Type B pancreatic cell (in vitro differentiated cells): Measurements from ENCODE around the gene PTPN13. TPM values are rescaled to one million over a fixed set of nuclear protein-coding genes. Genes with fewer than 3 reads are reported as not detected.
"Not testable (repeated sequence)": the region's sequence is repeated elsewhere in the genome, so short reads cannot be mapped to it uniquely, and the experiment has no call there.

Source experiments
- DNase-seq: peaks from one replicate; pipeline ENCODE4 v3.0.0; 2021; ENCODE audit warnings: mixed read lengths; ENCODE audit not compliant: unreplicated experiment; ENCODE audit errors: extremely low spot score
- H3K27ac Mint-ChIP-seq: 2 replicates; pipeline ENCODE4 v1.8.0; 2021; ENCODE audit warnings: mild to moderate bottlenecking, mixed read lengths
- H3K27me3 Mint-ChIP-seq: 2 replicates; pipeline ENCODE4 v1.8.0; 2021; ENCODE audit warnings: mixed read lengths
- H3K36me3 Mint-ChIP-seq: 2 replicates; pipeline ENCODE4 v1.8.0; 2021; ENCODE audit warnings: mixed read lengths
- H3K4me1 Mint-ChIP-seq: one replicate; pipeline ENCODE4 v1.8.0; 2021; ENCODE audit warnings: mixed read lengths; ENCODE audit not compliant: unreplicated experiment
- H3K4me3 Mint-ChIP-seq: 2 replicates; pipeline ENCODE4 v1.8.0; 2021; ENCODE audit warnings: mild to moderate bottlenecking, mixed read lengths
- H3K9me3 Mint-ChIP-seq: 2 replicates; pipeline ENCODE4 v1.8.0; 2021; ENCODE audit warnings: mixed read lengths
- total RNA-seq: library from RNA; stranded (reverse); gene quantifications from 2 replicates; pipeline ENCODE4 v1.2.1, GENCODE V29; 2021; ENCODE audit warnings: low replicate concordance
- TF ChIP-seq, protein P1 (sequence below): fragments of 200-600 bp; sonication (generic); conservative IDR thresholded peaks from 2 replicates; pipeline ENCODE4 v1.5.0; 2021; ENCODE audit warnings: antibody characterized with exemption, mild to moderate bottlenecking

PTPN13 gene
- total RNA-seq, 1 donor from 2014 or later: 69.0 TPM

DNA sequence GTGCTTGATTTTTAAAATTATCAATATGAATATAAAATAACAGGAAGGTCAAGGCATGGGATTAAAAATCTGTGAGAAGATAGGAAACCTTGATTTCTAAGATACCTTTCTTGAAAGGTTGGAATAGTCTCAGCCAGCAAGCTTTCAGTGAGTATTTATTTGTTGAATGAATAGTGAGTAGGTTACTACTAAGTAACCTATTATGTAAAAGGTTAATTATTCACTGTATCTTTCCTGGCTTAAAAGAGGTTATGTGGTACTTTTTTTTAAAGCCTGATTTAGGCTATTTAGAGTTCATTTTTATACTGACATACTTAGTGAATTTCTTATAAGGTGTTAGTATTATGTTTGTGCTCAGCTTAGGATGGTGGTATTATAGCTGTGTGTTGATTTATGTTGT, 123.5 kb downstream of the PTPN13 start:
- Mint-ChIP-seq H3K9me3 (no peaks in the 10 kb centered on the region), H3K4me1 (no peaks in the 10 kb centered on the region), H3K36me3 (peaks cover 24% of the 10 kb centered on the region), H3K27ac (no peak overlapping the region), H3K27me3 (no peaks in the 10 kb centered on the region), H3K4me3 (no peak overlapping the region)
- TF ChIP-seq, protein P1, sequence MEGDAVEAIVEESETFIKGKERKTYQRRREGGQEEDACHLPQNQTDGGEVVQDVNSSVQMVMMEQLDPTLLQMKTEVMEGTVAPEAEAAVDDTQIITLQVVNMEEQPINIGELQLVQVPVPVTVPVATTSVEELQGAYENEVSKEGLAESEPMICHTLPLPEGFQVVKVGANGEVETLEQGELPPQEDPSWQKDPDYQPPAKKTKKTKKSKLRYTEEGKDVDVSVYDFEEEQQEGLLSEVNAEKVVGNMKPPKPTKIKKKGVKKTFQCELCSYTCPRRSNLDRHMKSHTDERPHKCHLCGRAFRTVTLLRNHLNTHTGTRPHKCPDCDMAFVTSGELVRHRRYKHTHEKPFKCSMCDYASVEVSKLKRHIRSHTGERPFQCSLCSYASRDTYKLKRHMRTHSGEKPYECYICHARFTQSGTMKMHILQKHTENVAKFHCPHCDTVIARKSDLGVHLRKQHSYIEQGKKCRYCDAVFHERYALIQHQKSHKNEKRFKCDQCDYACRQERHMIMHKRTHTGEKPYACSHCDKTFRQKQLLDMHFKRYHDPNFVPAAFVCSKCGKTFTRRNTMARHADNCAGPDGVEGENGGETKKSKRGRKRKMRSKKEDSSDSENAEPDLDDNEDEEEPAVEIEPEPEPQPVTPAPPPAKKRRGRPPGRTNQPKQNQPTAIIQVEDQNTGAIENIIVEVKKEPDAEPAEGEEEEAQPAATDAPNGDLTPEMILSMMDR: no peak
- no peak for DNase-seq

DNA sequence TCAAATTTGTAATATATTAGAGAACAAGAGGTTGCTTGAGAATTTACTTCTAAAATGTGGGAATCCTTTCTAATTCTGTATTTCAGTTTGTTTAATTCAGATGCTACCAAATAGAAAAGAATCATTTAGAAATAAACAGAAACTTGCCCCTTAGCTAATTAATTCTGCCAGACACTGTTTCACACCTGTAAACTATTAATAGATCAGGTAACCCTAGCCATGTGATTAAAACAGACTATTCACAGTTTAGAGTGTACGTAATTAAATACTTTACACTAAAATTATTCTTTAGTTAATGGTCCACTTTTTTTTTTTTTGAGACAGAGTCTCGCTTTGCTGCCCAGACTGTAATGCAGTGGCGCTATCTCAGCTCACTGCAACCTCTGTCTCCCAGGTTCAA, 124.0 kb downstream of the PTPN13 start:
- DNase-seq: no peak
- TF ChIP-seq, protein P1: no peak
- Mint-ChIP-seq H3K9me3 (no peaks in the 10 kb centered on the region), H3K4me3 (no peak overlapping the region), H3K4me1 (no peaks in the 10 kb centered on the region), H3K36me3 (peaks cover 24% of the 10 kb centered on the region), H3K27ac (no peak overlapping the region), H3K27me3 (no peaks in the 10 kb centered on the region)

DNA sequence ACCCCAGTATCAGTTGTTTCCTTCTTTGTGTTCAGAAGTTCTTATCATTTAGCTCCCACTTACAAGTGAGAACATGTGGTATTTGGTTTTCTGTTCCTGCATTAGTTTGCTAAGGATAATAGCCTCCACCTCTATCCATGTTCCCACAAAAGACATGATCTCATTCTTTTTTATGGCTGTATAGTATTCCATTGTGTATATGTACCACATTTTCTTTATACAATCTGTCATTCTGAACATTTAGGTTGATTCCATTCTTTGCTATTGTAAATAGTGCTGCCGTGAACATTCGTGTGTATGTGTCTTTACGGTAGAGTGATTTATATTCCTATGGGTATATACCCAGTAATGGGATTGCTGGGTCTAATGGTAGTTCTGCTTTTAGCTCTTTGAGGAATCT, 125.0 kb downstream of the PTPN13 start:
- not testable (repeated sequence) for H3K4me3 Mint-ChIP-seq, H3K27me3 Mint-ChIP-seq, H3K9me3 Mint-ChIP-seq, H3K27ac Mint-ChIP-seq, H3K4me1 Mint-ChIP-seq, DNase-seq
- H3K36me3 Mint-ChIP-seq: peaks cover 30% of the 10 kb centered on the region

DNA sequence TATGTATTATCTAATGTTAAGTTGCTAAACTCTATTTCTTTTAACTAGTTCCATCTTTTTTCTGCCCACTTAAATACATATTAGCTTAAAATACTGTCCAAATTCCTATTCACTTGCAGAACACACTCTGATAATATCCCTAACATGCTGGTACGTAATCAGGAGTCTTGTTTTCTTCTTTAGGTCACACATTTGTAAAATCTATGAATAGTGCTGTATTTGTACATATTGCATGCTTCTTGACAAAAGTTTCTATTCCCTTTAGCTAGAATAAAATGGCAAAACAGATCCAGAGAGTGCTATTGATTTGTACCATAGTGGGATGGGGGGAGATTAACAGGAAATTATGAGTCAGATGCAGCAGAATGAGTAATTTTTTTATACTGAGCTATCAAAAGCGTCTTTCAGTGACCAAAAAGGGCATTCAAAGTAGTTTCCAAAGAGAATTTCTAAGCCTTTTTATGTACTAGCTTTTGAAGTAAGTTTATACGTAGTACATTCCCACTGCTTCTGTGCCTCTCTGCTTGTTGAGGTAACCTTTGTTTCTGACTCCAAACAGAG, 126.5 kb downstream of the PTPN13 start:
- no peak overlapping the region for H3K27ac Mint-ChIP-seq
- peaks cover 42% of the 10 kb centered on the region for H3K36me3 Mint-ChIP-seq
- H3K27me3 Mint-ChIP-seq: no peaks in the 10 kb centered on the region
- TF ChIP-seq, protein P1: no peak
- no peak overlapping the region for H3K4me3 Mint-ChIP-seq
- no peaks in the 10 kb centered on the region for H3K9me3 Mint-ChIP-seq
- H3K4me1 Mint-ChIP-seq: no peaks in the 10 kb centered on the region
- DNase-seq: no peak

DNA sequence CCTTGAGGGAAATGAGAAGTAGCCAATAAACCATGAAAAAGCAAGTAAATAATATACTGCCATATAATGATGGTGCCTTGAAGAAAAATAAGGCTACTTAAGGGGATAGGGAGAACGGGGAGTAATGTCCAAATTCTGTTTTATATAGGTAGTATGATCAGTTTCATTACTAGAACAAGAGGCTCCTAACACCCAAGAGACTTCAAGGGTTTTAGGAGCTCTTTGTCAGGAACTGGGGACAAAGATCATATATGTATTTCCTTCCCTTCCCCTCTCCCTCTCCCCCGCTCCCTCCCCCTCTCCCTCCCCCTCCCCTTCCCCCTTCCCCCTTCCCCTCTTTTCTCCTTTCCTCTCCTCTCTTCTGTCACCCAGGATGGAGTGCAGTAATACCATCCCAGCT, 127.3 kb downstream of the PTPN13 start:
- TF ChIP-seq, protein P1: no peak
- DNase-seq: no peak
- Mint-ChIP-seq H3K27ac (no peak overlapping the region), H3K9me3 (no peaks in the 10 kb centered on the region), H3K4me3 (no peak overlapping the region), H3K27me3 (no peaks in the 10 kb centered on the region), H3K36me3 (peaks cover 49% of the 10 kb centered on the region), H3K4me1 (no peaks in the 10 kb centered on the region)

DNA sequence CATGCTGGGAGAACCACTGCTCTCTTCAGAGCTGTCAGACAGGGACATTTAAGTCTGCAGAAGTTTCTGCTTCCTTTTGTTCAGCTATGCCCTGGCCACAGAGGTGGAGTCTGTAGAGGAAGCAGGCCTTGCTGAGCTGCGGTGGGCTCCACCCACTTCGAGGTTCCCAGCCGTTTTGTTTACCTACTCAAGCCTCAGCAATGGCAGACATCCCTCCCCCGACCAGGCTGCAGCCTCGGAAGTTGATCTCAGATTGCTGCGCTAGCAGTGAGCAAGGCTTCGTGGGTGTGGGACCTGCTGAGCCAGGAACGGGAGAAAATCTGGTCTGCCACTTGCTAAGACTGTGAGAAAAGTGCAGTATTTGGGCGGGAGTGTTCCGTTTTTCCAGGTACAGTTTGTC, 136.2 kb downstream of the PTPN13 start:
- no peaks in the 10 kb centered on the region for H3K27me3 Mint-ChIP-seq
- peaks cover 58% of the 10 kb centered on the region for H3K36me3 Mint-ChIP-seq

More for the DNA sequence above, 136.2 kb downstream of the PTPN13 start:
- DNase-seq: no peak
- no peak overlapping the region for H3K27ac Mint-ChIP-seq
- TF ChIP-seq, protein P1: no peak
- H3K4me3 Mint-ChIP-seq: no peak overlapping the region
- H3K9me3 Mint-ChIP-seq: peaks cover 7% of the 10 kb centered on the region
- H3K4me1 Mint-ChIP-seq: no peaks in the 10 kb centered on the region
